Gastrocnemius medialis (tissue), 4 donors: ENCODE data around the gene FANCC. TPM values are rescaled to one million over a fixed set of nuclear protein-coding genes. Genes with fewer than 3 reads are reported as not detected.

Experiments used
- ATAC-seq, 2 donors: fragments of 150-250 bp; one replicate each; pipeline ENCODE4 v1.9.1; 2016
- DNase-seq, 2 donors: peaks; one replicate each; pipeline ENCODE4 v3.0.0-alpha.2; 2019
- H3K27ac ChIP-seq, 4 donors: fragments of 200-600 bp; sonication (generic); 1 replicate in 1 of 4; 2 replicates in 3 of 4; pipeline ENCODE4 v1.5.1; 2016 to 2018; ENCODE audit warnings: mild to moderate bottlenecking in 2 of 4, moderate library complexity in 1 of 4
- H3K27me3 ChIP-seq, 3 donors: fragments of 200-600 bp; sonication (generic) in 2 of 3; 1 replicate in 1 of 3; 2 replicates in 2 of 3; pipeline versions ENCODE4 v1.5.1 to v1.6.0; 2016 to 2019; ENCODE audit warnings: mild to moderate bottlenecking in 1 of 3, moderate library complexity in 1 of 3
- H3K36me3 ChIP-seq, 2 donors: fragments of 200-600 bp; sonication (generic) in 1 of 2; one replicate each; pipeline ENCODE4 v1.5.1; 2017 to 2018
- H3K4me1 ChIP-seq, 2 donors: fragments of 200-600 bp; sonication (generic) in 1 of 2; one replicate each; pipeline ENCODE4 v1.5.1; 2016 to 2017; ENCODE audit warnings: mild to moderate bottlenecking in 2 of 2
- H3K4me3 ChIP-seq, 4 donors: fragments of 200-600 bp; sonication (generic) in 3 of 4; 1 replicate in 1 of 4; 2 replicates in 3 of 4; pipeline ENCODE4 v1.5.1; 2016 to 2019; ENCODE audit warnings: mild to moderate bottlenecking in 2 of 4
- H3K9me3 ChIP-seq, 3 donors: fragments of 200-600 bp; sonication (generic) in 2 of 3; 1 replicate in 1 of 3; 2 replicates in 2 of 3; pipeline ENCODE4 v1.5.1; 2016 to 2019
- CTCF ChIP-seq, 5 experiments: fragments of 450-650 bp in 3 of 5; fragments of 200-600 bp in 2 of 5; sonication (generic) in 2 of 5; IDR thresholded peaks in 4 of 5; conservative IDR thresholded peaks in 1 of 5; 1 replicate in 4 of 5; 2 replicates in 1 of 5; pipeline ENCODE4 v1.5.1; 2016 to 2019; ENCODE audit warnings: antibody characterized with exemption in 5 of 5, mild to moderate bottlenecking in 3 of 5, moderate library complexity in 3 of 5
- POLR2A ChIP-seq, 2 donors: fragments of 450-650 bp; IDR thresholded peaks; one replicate each; pipeline ENCODE4 v1.6.1; 2017; ENCODE audit warnings: antibody characterized with exemption in 2 of 2, mild to moderate bottlenecking in 2 of 2, moderate library complexity in 2 of 2
- in situ Hi-C, 4 donors: fragments of 200-750 bp; cut with MboI; loops; one replicate each; pipeline versions ENCODE4 v1.15.0 to v1.8.0; 2017; ENCODE audit warnings: low sequenced_read_pairs in 4 of 4
- intact Hi-C: fragments of 100-400 bp; cut with DNase I; formaldehyde crosslinking; loops from one replicate; pipeline ENCODE4 v1.15.1; 2023; ENCODE audit warnings: low total_unique reads
- total RNA-seq, 4 donors: library from RNA; depleted of rRNA; stranded (reverse); fragments of >200 nt; gene quantifications; one replicate each; pipeline versions ENCODE4 v1.1.0 to v1.2.3, GENCODE V29; 2016

Gene FANCC
- total RNA-seq, 4 donors from 2014 or later: 1.2 to 4.8 (median 2.5) TPM

GRCh38 chr9:95078939-95079338 is 238.6 kb downstream of the FANCC start:
- Histone ChIP-seq H3K36me3 (peaks cover 0 to 13% of the 10 kb centered on the region in 2 donors), H3K27me3 (no peaks in the 10 kb centered on the region), H3K4me3 (no peak overlapping the region), H3K27ac (peak overlapping the region; percentile 85 to 96 (median 91)), H3K9me3 (no peaks in the 10 kb centered on the region), H3K4me1 (peaks cover 84 to 87% of the 10 kb centered on the region in 2 donors)
- in situ Hi-C loops (no loop called here), intact Hi-C loops (loop anchor here (5.0 to 10.0 kb wide), 2 partner anchors 43 to 394 kb away; no protein-coding TSS in a partner anchor)
- peak in 1 of 2 donors; percentile 21 for DNase-seq
- no peak for ATAC-seq
- TF ChIP-seq POLR2A (IDR thresholded peaks at IDR 0.05): no peak
- no peak for TF ChIP-seq CTCF (IDR thresholded peaks at IDR 0.05 in 4 of 5, conservative IDR thresholded peaks at IDR 0.05 in 1 of 5)

GRCh38 chr9:95078511-95078910 is 239.0 kb downstream of the FANCC start:
- no peak for TF ChIP-seq CTCF (IDR thresholded peaks at IDR 0.05 in 4 of 5, conservative IDR thresholded peaks at IDR 0.05 in 1 of 5)
- TF ChIP-seq POLR2A (IDR thresholded peaks at IDR 0.05): no peak
- ATAC-seq (no peak), DNase-seq (peak in 1 of 2 donors; percentile 11)
- Histone ChIP-seq H3K27me3 (no peaks in the 10 kb centered on the region), H3K36me3 (peaks cover 0 to 13% of the 10 kb centered on the region in 2 donors), H3K9me3 (no peaks in the 10 kb centered on the region), H3K27ac (peak overlapping the region; percentile 85 to 96 (median 91)), H3K4me1 (peaks cover 83 to 87% of the 10 kb centered on the region in 2 donors), H3K4me3 (no peak overlapping the region)
- in situ Hi-C loops (no loop called here), intact Hi-C loops (loop anchor here (5.0 to 10.0 kb wide), 2 partner anchors 44 to 394 kb away; no protein-coding TSS in a partner anchor)

GRCh38 chr9:95077766-95078370 is 239.6 kb downstream of the FANCC start:
- intact Hi-C loops: loop anchor here (5.0 to 10.0 kb wide), 2 partner anchors 44 to 393 kb away; no protein-coding TSS in a partner anchor
- TF ChIP-seq CTCF (IDR thresholded peaks at IDR 0.05 in 4 of 5, conservative IDR thresholded peaks at IDR 0.05 in 1 of 5): no peak
- TF ChIP-seq POLR2A (IDR thresholded peaks at IDR 0.05): no peak
- H3K4me1 ChIP-seq: peaks cover 82 to 84% of the 10 kb centered on the region in 2 donors
- no peak overlapping the region for H3K4me3 ChIP-seq
- H3K36me3 ChIP-seq: peaks cover 0 to 9% of the 10 kb centered on the region in 2 donors
- H3K27me3 ChIP-seq: no peaks in the 10 kb centered on the region
- peak in 1 of 2 donors; percentile 25 for DNase-seq
- no peak for ATAC-seq
- H3K9me3 ChIP-seq: no peaks in the 10 kb centered on the region
- in situ Hi-C loops: no loop called here
- H3K27ac ChIP-seq: peak overlapping the region; percentile 85 to 96 (median 91)

- ATAC-seq: peak in 1 of 2 donors; percentile 1
- peak in 1 of 2 donors; percentile 52 for DNase-seq
- Histone ChIP-seq H3K4me3 (no peak overlapping the region), H3K4me1 (peaks cover 81 to 85% of the 10 kb centered on the region in 2 donors), H3K27me3 (no peaks in the 10 kb centered on the region), H3K36me3 (peaks cover 0 to 9% of the 10 kb centered on the region in 2 donors), H3K27ac (peak overlapping the region; percentile 85 to 96 (median 91)), H3K9me3 (no peaks in the 10 kb centered on the region)
- TF ChIP-seq POLR2A (IDR thresholded peaks at IDR 0.05): no peak
- no peak for TF ChIP-seq CTCF (IDR thresholded peaks at IDR 0.05 in 4 of 5, conservative IDR thresholded peaks at IDR 0.05 in 1 of 5)
- intact Hi-C loops (loop anchor here (5.0 to 10.0 kb wide), 2 partner anchors 45 to 392 kb away; no protein-coding TSS in a partner anchor), in situ Hi-C loops (no loop called here)
Observed at GRCh38 chr9:95077053-95077765, 240.3 kb downstream of the FANCC start.
